Testis (tissue), 2 donors: ENCODE results near the gene FMNL3.

Source experiments
- POLR2A ChIP-seq: fragments of 450-650 bp; IDR thresholded peaks from one replicate; pipeline ENCODE4 v1.6.1; 2017; ENCODE audit warnings: antibody characterized with exemption, mild to moderate bottlenecking, moderate library complexity
- TF ChIP-seq, protein P1 (sequence below), 3 experiments: fragments of 450-650 bp in 2 of 3; fragments of 200-600 bp in 1 of 3; sonication (generic) in 1 of 3; IDR thresholded peaks; one replicate each; pipeline ENCODE4 v1.5.1; 2016 to 2019; ENCODE audit warnings: antibody characterized with exemption in 3 of 3, mild to moderate bottlenecking in 2 of 3, moderate library complexity in 1 of 3

DNA sequence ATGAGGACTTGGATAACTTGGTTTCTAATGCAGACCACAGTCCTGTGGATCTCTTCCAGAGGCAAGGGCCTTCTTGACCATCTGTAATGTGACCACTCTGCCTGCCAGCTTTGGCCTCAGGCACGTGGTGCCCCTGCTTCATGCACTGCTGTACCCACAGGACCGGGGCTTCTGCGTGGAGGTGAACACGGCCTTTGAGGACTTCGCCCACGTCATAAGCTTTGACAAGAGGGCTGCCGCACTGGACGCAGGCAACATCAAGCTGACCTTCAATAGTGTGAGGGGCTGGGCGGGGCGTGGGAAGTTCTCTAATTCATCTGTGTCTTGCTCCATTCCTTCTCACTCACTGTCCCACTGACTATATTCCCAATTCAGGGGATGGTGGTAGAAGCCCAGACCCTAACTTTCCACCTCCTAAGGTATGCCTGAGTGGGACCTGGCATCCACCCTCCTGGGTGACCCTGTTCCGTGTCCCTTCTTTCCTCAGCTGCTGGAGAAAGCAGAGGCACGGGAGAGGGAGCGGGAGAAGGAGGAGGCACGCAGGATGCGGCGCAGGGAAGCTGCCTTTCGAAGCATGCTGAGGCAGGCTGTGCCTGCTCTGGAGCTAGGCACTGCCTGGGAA, 65.3 kb downstream of the FMNL3 start:
- TF ChIP-seq, protein P1, sequence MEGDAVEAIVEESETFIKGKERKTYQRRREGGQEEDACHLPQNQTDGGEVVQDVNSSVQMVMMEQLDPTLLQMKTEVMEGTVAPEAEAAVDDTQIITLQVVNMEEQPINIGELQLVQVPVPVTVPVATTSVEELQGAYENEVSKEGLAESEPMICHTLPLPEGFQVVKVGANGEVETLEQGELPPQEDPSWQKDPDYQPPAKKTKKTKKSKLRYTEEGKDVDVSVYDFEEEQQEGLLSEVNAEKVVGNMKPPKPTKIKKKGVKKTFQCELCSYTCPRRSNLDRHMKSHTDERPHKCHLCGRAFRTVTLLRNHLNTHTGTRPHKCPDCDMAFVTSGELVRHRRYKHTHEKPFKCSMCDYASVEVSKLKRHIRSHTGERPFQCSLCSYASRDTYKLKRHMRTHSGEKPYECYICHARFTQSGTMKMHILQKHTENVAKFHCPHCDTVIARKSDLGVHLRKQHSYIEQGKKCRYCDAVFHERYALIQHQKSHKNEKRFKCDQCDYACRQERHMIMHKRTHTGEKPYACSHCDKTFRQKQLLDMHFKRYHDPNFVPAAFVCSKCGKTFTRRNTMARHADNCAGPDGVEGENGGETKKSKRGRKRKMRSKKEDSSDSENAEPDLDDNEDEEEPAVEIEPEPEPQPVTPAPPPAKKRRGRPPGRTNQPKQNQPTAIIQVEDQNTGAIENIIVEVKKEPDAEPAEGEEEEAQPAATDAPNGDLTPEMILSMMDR (IDR thresholded peaks at IDR 0.05), result no peak
- TF ChIP-seq POLR2A, result no peak
